Common myeloid progenitor, CD34-positive (primary cell): ENCODE data around the gene BCL11A.

ENCODE experiments used
- CTCF ChIA-PET: fragments of 350-600 bp; sonication (Branson Sonifier 250); formaldehyde crosslinking; loops from one replicate; lab custom pipeline; 2021; ENCODE audit warnings: antibody characterized with exemption; lab: Charles Lee
- POLR2A ChIA-PET: fragments of 350-600 bp; sonication (Branson Sonifier 250); formaldehyde crosslinking; loops from one replicate; lab custom pipeline; 2021; ENCODE audit warnings: antibody characterized with exemption; lab: Charles Lee
- DNase-seq, 3 donors: peaks; one replicate each; pipeline versions ENCODE4 v3.0.0 to v3.0.0-alpha.2; 2013
- H3K27ac ChIP-seq, 2 experiments: 1 replicate in 1 of 2; 2 replicates in 1 of 2; pipeline ENCODE4 v1.7.0; 2013; ENCODE audit warnings: inconsistent platforms in 2 of 2, low read length in 2 of 2, mild to moderate bottlenecking in 2 of 2, low read depth in 1 of 2, moderate library complexity in 1 of 2; ENCODE audit not compliant: severe bottlenecking in 2 of 2, insufficient read depth in 1 of 2, poor library complexity in 1 of 2
- H3K27me3 ChIP-seq, 5 experiments: replicated peaks in 2 of 5; 1 replicate in 3 of 5; 2 replicates in 2 of 5; pipeline versions ENCODE4 v1.6.1 to v1.7.0; 2013; ENCODE audit warnings: low read length in 4 of 5, mild to moderate bottlenecking in 2 of 5, moderate library complexity in 2 of 5, inconsistent platforms in 1 of 5; ENCODE audit not compliant: insufficient read depth in 5 of 5, control insufficient read depth in 4 of 5
- H3K36me3 ChIP-seq, 4 experiments: 1 replicate in 2 of 4; 2 replicates in 2 of 4; pipeline versions ENCODE4 v1.6.1 to v1.7.0; 2013; ENCODE audit warnings: low read length in 3 of 4, control low read depth in 1 of 4, mild to moderate bottlenecking in 1 of 4; ENCODE audit not compliant: control insufficient read depth in 4 of 4, insufficient read depth in 4 of 4
- H3K4me1 ChIP-seq, 4 experiments: 1 replicate in 3 of 4; 2 replicates in 1 of 4; pipeline versions ENCODE4 v1.6.1 to v1.7.1; 2013; ENCODE audit warnings: low read length in 3 of 4, mild to moderate bottlenecking in 3 of 4, control low read depth in 1 of 4, inconsistent platforms in 1 of 4, moderate library complexity in 1 of 4; ENCODE audit not compliant: control insufficient read depth in 4 of 4, insufficient read depth in 4 of 4; ENCODE audit errors: control extremely low read depth in 1 of 4
- H3K4me3 ChIP-seq, 7 experiments: 1 replicate in 4 of 7; 2 replicates in 3 of 7; pipeline versions ENCODE4 v1.5.1 to v1.7.0; 2013; ENCODE audit warnings: mild to moderate bottlenecking in 7 of 7, low read length in 6 of 7, moderate library complexity in 6 of 7, inconsistent platforms in 2 of 7, low read depth in 2 of 7, control low read depth in 1 of 7; ENCODE audit not compliant: insufficient read depth in 4 of 7, control insufficient read depth in 1 of 7; ENCODE audit errors: extremely low read depth in 1 of 7
- H3K9me3 ChIP-seq, 5 experiments: 1 replicate in 4 of 5; 2 replicates in 1 of 5; pipeline versions ENCODE4 v1.6.1 to v1.7.1; 2013; ENCODE audit warnings: low read length in 4 of 5, mild to moderate bottlenecking in 2 of 5, inconsistent platforms in 1 of 5, low read depth in 1 of 5, moderate library complexity in 1 of 5; ENCODE audit not compliant: control insufficient read depth in 4 of 5, insufficient read depth in 2 of 5; ENCODE audit errors: control extremely low read depth in 1 of 5
- WGBS: methylation state at CpG from one replicate; pipeline ENCODE4 v1.1.5; 2013; ENCODE audit not compliant: insufficient coverage; 5-methylcytosine and 5-hydroxymethylcytosine counted together

The BCL11A gene

GRCh38 chr2:60437080-60437696, 116.3 kb downstream of the BCL11A start:
- H3K36me3 ChIP-seq: no peaks in the 10 kb centered on the region
- H3K27ac ChIP-seq: no peak overlapping the region
- H3K4me1 ChIP-seq: peaks cover 15 to 62% (median 28%) of the 10 kb centered on the region in 4 experiments
- H3K4me3 ChIP-seq: no peak overlapping the region
- POLR2A ChIA-PET: no interaction called here
- no peaks in the 10 kb centered on the region for H3K27me3 ChIP-seq
- WGBS: 96% methylated on average over 5 of the region's 7 CpGs
- no peaks in the 10 kb centered on the region for H3K9me3 ChIP-seq
- no peak for DNase-seq
- CTCF ChIA-PET: interaction anchor here (0.5 to 1.9 kb wide), 5 partner anchors 9 to 113 kb away, joined by 3 to 5 read pairs (median 4); no protein-coding TSS in a partner anchor

GRCh38 chr2:60433018-60433596, 120.3 kb downstream of the BCL11A start:
- ChIA-PET POLR2A (no interaction called here), CTCF (interaction anchor here (0.6 to 2.0 kb wide), 6 partner anchors 8 to 324 kb away, joined by 3 to 4 read pairs (median 3); no protein-coding TSS in a partner anchor)
- Histone ChIP-seq H3K27ac (no peak overlapping the region), H3K27me3 (no peaks in the 10 kb centered on the region), H3K9me3 (peaks cover 0 to 2% (median 0%) of the 10 kb centered on the region in 5 experiments), H3K4me3 (peak overlapping the region in 1 of 7 experiments; percentile 30), H3K36me3 (no peaks in the 10 kb centered on the region), H3K4me1 (peaks cover 0 to 30% (median 7%) of the 10 kb centered on the region in 4 experiments)
- 91% methylated on average over 5 of the region's 5 CpGs for WGBS
- no peak for DNase-seq

- H3K27me3 ChIP-seq: no peaks in the 10 kb centered on the region
- ChIA-PET POLR2A (no interaction called here), CTCF (interaction anchor here (0.7 to 1.5 kb wide), 2 partner anchors 14 to 75 kb away, joined by 3 to 4 read pairs; no protein-coding TSS in a partner anchor)
- H3K27ac ChIP-seq: no peak overlapping the region
- peaks cover 0 to 21% (median 4%) of the 10 kb centered on the region in 4 experiments for H3K4me1 ChIP-seq
- no peak overlapping the region for H3K4me3 ChIP-seq
- 96% methylated on average over 6 of the region's 8 CpGs for WGBS
- H3K36me3 ChIP-seq: no peaks in the 10 kb centered on the region
- DNase-seq: no peak
- peaks cover 0 to 2% (median 0%) of the 10 kb centered on the region in 5 experiments for H3K9me3 ChIP-seq
Measured at GRCh38 chr2:60432035-60432601, 121.3 kb downstream of the BCL11A start.

DNA sequence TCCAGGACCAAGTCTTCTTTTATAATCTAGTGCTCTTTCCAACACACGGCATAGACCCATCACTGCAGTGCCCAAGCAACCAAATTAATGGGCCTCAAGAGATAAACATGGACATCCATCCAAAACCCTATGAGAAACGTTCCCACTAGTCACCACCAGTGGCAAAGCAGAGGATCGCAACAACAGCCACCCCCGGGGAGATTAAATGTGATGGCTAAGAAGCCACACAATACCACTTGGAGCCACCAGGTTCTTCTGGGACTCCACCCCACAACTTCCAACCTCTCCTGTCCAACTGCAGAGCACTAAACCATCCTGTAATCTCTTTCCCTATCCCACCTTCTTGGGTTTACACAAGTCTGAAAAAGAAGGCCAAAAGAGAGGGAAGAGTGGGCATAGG, 123.8 kb downstream of the BCL11A start:
- Histone ChIP-seq H3K27me3 (no peaks in the 10 kb centered on the region), H3K36me3 (no peaks in the 10 kb centered on the region), H3K27ac (no peak overlapping the region), H3K4me3 (no peak overlapping the region), H3K9me3 (peaks cover 0 to 2% (median 0%) of the 10 kb centered on the region in 5 experiments), H3K4me1 (peaks cover 0 to 18% (median 2%) of the 10 kb centered on the region in 4 experiments)
- WGBS: 79% methylated on average over 4 of the region's 4 CpGs
- ChIA-PET POLR2A (no interaction called here), CTCF (no interaction called here)
- no peak for DNase-seq

- no peak for DNase-seq
- ChIA-PET POLR2A (no interaction called here), CTCF (no interaction called here)
- no peak overlapping the region for H3K27ac ChIP-seq
- peaks cover 0 to 2% (median 0%) of the 10 kb centered on the region in 5 experiments for H3K9me3 ChIP-seq
- H3K4me3 ChIP-seq: no peak overlapping the region
- H3K36me3 ChIP-seq: no peaks in the 10 kb centered on the region
- 100% methylated on average over 1 of the region's 7 CpGs for WGBS
- no peaks in the 10 kb centered on the region for H3K27me3 ChIP-seq
- H3K4me1 ChIP-seq: peaks cover 0 to 16% (median 2%) of the 10 kb centered on the region in 4 experiments
Measured at GRCh38 chr2:60426880-60427279, 126.6 kb downstream of the BCL11A start.

DNA sequence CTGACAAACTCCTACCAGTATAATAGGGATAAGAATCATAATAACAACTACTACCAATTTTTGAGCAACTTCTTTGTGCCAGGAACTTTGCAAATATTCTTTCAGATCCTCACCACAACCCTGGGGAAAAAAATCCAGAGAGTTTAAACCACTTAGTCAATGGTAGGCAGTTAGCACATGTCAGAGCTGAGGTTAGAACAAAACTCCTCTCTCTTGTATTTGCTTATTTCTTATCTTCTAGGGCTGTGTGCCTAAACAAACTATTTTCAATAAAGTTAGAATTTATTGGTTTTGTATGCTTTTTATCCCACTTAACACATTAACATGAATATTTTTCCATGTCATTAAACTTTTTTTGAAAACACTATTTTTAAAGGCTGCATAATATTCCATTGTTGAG, 127.1 kb downstream of the BCL11A start:
- H3K36me3 ChIP-seq: no peaks in the 10 kb centered on the region
- POLR2A ChIA-PET: no interaction called here
- no peak overlapping the region for H3K4me3 ChIP-seq
- H3K9me3 ChIP-seq: peaks cover 0 to 2% (median 0%) of the 10 kb centered on the region in 5 experiments
- no peak overlapping the region for H3K27ac ChIP-seq
- CTCF ChIA-PET: interaction anchor here (0.8 to 1.5 kb wide), 2 partner anchors 97 to 202 kb away, joined by 3 read pairs; no protein-coding TSS in a partner anchor
- H3K27me3 ChIP-seq: no peaks in the 10 kb centered on the region
- DNase-seq: no peak
- peaks cover 0 to 16% (median 2%) of the 10 kb centered on the region in 4 experiments for H3K4me1 ChIP-seq
